D341Med (cell line): ENCODE results near the gene AHCYL1.
"Not testable (repeated sequence)": the region's sequence is repeated elsewhere in the genome, so short reads cannot be mapped to it uniquely, and the experiment has no call there.

ENCODE experiments used
- DNase-seq: peaks from one replicate; pipeline ENCODE4 v3.0.0; 2012; ENCODE audit warnings: low spot score

AHCYL1 gene

GRCh38 chr1:109984456-109985246 lies at the start of gene AHCYL1:
TSS of gene AHCYL1 (plus strand) at chr1:109984765. CDS start at chr1:109985053, 288 bp downstream.
- peak; percentile 97 for DNase-seq

GRCh38 chr1:109935451-109935900 lies 49.1 kb upstream of the AHCYL1 start:
- DNase-seq, result no peak

- no peak for DNase-seq
Measured at GRCh38 chr1:109937738-109938137, 46.8 kb upstream of the AHCYL1 start.

GRCh38 chr1:109938556-109938955 lies 46.0 kb upstream of the AHCYL1 start:
- DNase-seq, result no peak

- no peak for DNase-seq
Measured at GRCh38 chr1:109942434-109942833, 42.1 kb upstream of the AHCYL1 start.

GRCh38 chr1:109944541-109944940 lies 40.0 kb upstream of the AHCYL1 start:
- no peak for DNase-seq

GRCh38 chr1:109946511-109946910 lies 38.1 kb upstream of the AHCYL1 start:
- DNase-seq, result no peak

GRCh38 chr1:109947582-109948284 lies 36.8 kb upstream of the AHCYL1 start:
- no peak for DNase-seq

- no peak for DNase-seq
Measured at GRCh38 chr1:109948285-109948630, 36.3 kb upstream of the AHCYL1 start.

GRCh38 chr1:109950038-109950437 lies 34.5 kb upstream of the AHCYL1 start:
- DNase-seq, result no peak

- no peak for DNase-seq
Measured at GRCh38 chr1:109950509-109950908, 34.1 kb upstream of the AHCYL1 start.

- not testable (repeated sequence) for DNase-seq
Measured at GRCh38 chr1:109951501-109951900, 33.1 kb upstream of the AHCYL1 start.

- no peak for DNase-seq
Measured at GRCh38 chr1:109954041-109954512, 30.5 kb upstream of the AHCYL1 start.

- no peak for DNase-seq
Measured at GRCh38 chr1:109959632-109959973, 25.0 kb upstream of the AHCYL1 start.

- no peak for DNase-seq
Measured at GRCh38 chr1:109959974-109960744, 24.4 kb upstream of the AHCYL1 start.

GRCh38 chr1:109960745-109961094 lies 23.8 kb upstream of the AHCYL1 start:
- DNase-seq, result no peak

GRCh38 chr1:109963864-109964263 lies 20.7 kb upstream of the AHCYL1 start:
- no peak for DNase-seq

GRCh38 chr1:109969146-109969829 lies 15.3 kb upstream of the AHCYL1 start:
- DNase-seq, result no peak

- no peak for DNase-seq
Measured at GRCh38 chr1:109969907-109970306, 14.7 kb upstream of the AHCYL1 start.

- no peak for DNase-seq
Measured at GRCh38 chr1:109971559-109971958, 13.0 kb upstream of the AHCYL1 start.

GRCh38 chr1:109974191-109974590 lies 10.4 kb upstream of the AHCYL1 start:
- DNase-seq, result no peak

- no peak for DNase-seq
Measured at GRCh38 chr1:109975718-109976117, 8.8 kb upstream of the AHCYL1 start.
